NCI-H1092 (cell line): ENCODE results near the gene INS.
A peak's percentile ranks its signal among the peaks of the same experiment; 100 is the strongest.

Source experiments
- DNase-seq: peaks from one replicate; lab custom pipeline; 2025; lab: John Stamatoyannopoulos, UW

INS gene

GRCh38 chr11:2164861-2165555 is 4.0 kb upstream of the INS start:
- no peak for DNase-seq

GRCh38 chr11:2164081-2164480 is 3.1 kb upstream of the INS start:
- DNase-seq, result no peak

GRCh38 chr11:2163428-2163978 is 2.5 kb upstream of the INS start:
- DNase-seq, result no peak

- no peak for DNase-seq
Measured at GRCh38 chr11:2159536-2160413, 1.2 kb downstream of the INS start.

GRCh38 chr11:2158966-2159365 is 2.0 kb downstream of the INS start:
- DNase-seq, result no peak

- no peak for DNase-seq
Measured at GRCh38 chr11:2158296-2158737, 2.7 kb downstream of the INS start.

GRCh38 chr11:2157294-2158040 is 3.5 kb downstream of the INS start:
- no peak for DNase-seq

GRCh38 chr11:2156416-2157182 is 4.4 kb downstream of the INS start:
- DNase-seq, result peak; percentile 64

GRCh38 chr11:2155511-2155910 is 5.5 kb downstream of the INS start:
- DNase-seq, result no peak

- DNase-seq, result no peak
Measured at GRCh38 chr11:2154889-2155288, 6.1 kb downstream of the INS start.

- no peak for DNase-seq
Measured at GRCh38 chr11:2154195-2154585, 6.8 kb downstream of the INS start.

GRCh38 chr11:2153581-2154194 is 7.3 kb downstream of the INS start:
- no peak for DNase-seq

- DNase-seq, result peak; percentile 69
Measured at GRCh38 chr11:2151500-2152257, 9.3 kb downstream of the INS start.

- peak; percentile 51 for DNase-seq
Measured at GRCh38 chr11:2149864-2150847, 10.9 kb downstream of the INS start.

- no peak for DNase-seq
Measured at GRCh38 chr11:2149460-2149859, 11.5 kb downstream of the INS start.

- no peak for DNase-seq
Measured at GRCh38 chr11:2148595-2148994, 12.4 kb downstream of the INS start.

GRCh38 chr11:2147391-2147790 is 13.6 kb downstream of the INS start:
- no peak for DNase-seq

GRCh38 chr11:2146051-2146450 is 15.0 kb downstream of the INS start:
- no peak for DNase-seq
